HG02981 (cell line): ENCODE measurements around the gene PARP12.

Experiments
- ATAC-seq: cut with Tn5 transposase; IDR thresholded peaks from one replicate; pipeline ENCODE4 v1.9.1; 2021; ENCODE audit warnings: mild to moderate bottlenecking, moderate library complexity; ENCODE audit not compliant: unreplicated experiment

PARP12 gene

DNA sequence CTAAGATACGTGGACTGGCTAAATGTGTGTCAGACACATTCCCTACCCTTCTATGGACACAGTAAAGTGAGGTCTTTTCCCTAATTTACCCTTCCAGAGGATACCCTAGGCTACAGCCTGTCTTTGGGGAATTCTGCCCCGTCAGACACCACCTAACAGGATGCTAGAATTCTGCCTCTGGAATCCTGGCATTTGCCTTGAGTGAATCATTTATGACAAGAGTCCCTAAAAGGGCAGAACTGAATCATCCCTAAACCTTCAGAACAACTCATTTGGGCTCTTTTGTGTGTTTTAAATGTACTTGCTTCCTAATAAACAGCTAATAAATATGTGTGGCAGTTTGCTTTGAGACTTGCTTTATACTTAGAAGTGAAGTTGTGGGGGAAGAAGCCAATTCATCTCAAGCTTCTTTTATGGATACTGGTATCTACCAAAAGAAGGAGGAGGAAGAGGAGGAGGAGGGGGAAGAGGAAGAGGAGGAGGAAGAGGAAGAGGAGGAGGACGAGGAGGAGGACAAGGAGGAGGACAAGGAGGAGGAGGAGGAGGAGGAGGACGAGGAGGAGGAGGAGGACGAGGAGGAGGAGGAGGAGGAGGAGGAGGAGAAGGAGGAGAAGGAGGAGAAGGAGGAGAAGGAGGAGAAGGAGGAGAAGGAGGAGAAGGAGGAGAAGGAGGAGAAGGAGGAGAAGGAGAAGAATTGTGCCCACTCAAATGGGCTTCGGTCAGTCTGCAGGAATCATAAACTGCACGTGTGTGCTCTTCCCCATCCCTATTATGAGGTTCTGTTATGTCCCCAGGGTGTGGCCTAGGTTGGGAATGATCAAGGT lies 27.1 kb downstream of the PARP12 start:
- ATAC-seq = no peak

DNA sequence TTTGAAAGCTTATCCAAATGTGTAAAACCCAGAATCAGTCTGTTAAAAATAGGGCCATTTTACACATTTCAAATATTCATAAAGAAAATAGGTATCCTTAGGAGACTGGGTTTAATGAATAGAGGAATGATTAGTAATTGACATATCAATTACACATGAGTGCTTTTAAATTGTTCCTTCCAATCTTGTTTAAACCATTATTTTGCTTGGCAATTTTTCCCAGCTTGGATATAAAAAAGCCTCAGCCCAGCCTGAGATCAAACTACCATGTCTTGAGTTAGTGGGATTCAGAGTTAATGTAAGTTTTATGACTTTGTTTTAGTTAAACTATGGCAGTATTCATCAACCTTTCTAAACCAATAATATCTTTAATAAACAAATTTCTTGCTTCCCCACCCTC lies 28.3 kb downstream of the PARP12 start:
- ATAC-seq = no peak

DNA sequence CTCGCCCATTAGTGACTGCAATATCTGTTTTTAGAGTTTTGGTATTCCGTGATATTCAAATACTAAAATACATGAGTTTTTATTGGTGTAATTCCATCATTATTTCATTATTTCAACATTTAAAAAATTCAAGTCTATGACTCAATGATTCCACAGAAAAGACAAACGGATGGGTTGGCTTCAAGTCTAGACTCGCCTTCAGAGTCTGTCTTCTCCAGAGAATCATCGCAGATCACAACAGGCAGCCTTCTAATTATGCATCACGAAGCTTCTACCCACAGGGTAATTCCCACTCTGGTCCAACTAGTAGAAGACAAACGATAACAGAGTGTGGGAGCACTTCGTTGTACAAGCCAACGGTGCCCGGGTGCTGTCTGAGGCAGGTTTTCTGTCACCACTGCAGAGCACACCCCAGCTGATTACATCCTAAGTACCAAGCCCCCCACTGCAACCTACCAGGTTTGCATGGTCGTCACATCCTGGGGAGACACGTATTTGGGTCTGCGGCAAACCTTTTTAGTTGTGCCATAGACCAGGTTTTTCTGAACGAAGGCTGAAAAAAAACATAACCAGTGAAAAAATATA lies 28.9 kb downstream of the PARP12 start:
- ATAC-seq = no peak

DNA sequence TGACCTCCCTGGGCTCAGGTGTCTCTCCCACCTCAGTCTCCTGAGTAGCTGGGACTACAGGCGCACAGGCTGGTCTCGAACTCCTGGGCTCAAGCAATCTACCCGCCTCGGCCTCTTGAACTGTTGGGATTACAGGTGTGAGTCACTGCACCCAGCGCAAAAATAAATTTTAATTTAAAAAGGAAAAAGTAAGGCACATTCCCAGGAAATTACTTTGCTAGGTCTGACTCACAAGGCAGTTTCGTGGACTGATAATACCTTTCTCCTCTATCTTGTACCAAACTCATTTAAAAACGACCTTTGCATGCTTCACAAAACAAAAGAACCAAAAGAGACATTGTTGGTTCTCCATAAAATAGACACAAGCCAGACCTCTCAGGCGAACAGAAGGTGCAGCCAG lies 29.7 kb downstream of the PARP12 start:
- ATAC-seq = no peak

DNA sequence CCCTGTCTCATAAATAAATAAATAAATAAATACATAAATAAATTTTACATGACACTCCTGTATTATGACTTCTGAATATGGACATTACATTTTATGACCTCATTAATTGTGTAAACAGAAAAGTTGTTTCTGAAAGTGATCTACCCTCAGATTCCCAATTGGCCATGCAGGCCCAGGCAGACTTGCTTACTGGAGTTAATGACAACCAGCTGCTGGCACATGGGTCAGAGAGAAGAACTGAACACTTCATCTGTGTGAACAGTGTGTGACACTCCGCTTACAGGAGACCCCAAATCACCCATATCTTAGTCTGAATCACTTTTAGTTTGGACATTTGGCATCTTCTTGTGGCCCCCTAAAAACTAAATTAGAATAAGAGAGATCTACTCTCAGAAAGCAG lies 31.4 kb downstream of the PARP12 start:
- ATAC-seq = no peak

DNA sequence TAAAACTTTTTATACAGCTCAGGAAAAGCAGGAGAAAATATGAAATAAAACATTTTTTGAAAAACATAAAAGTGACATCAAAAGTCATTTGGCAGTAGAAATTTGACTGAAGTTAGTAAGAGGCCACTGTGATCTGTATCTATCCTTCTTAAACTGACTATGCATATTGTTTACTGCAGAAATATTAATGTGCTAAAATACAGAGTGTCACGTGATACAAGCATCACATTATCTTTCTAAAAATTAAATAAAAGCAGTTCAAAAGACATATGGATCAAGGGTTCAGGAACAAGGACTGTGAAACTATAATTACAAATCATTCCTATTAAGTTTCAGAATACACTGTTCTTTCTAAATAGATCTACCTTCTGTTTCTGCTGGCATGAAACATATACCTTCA lies 33.7 kb downstream of the PARP12 start:
- ATAC-seq = no peak

DNA sequence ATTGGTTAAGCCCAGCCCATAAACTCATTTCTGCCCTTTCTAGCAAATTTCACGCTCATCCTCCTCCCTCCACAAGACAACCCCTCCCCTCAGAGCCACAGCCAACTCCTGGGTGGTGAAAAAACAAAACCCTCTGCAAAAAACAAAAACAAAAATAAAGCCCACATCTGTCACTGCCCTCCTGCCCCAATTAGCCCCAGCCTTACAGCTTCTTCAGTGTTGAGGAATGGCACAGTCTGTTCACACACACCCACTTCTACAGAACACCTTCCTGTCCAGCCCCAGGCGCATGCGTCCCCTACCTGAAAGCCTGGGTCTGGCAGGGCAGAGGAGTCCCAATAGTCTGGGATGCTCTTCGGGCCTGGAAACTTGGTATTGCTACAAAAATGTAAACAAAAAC lies 34.4 kb downstream of the PARP12 start:
- ATAC-seq = no peak

DNA sequence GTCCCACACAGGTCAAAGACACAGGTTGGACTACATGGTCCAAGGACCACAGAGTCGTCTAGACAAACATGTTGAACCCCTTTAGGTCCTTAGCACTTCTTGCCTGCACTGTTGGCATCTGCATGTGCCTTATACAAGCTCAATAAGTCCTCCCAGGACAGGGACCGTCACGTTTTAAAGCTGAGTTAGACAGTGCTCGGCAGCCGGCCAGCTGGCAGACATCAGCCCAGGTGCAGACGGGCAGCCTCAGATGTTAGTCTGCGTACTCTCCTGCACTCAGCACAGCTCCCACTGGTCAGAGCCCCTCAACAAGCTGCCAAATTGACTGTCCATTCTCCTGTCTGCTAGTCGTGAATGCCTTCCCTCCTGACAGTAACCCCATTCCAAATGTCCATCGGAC lies 34.9 kb downstream of the PARP12 start:
- ATAC-seq = no peak

DNA sequence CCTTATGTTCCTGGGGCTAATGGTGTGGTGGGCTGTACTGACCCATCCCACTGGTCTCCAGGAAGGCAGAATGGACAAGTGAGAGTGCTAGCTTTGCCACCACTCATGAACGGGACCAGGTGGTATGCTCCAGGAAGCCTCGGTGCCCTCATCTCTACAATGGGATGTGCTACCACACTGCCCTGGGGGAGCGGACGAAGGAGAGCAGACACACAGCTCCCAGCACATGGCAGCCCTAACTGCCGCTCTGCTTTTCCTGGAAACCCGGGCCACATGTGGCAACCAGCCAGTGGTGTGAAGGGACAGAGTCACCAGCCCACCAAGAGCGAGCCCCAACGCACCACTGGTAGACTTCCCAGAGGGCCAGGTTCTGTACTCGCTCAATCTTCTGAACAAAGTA lies 35.8 kb downstream of the PARP12 start:
- no peak for ATAC-seq

DNA sequence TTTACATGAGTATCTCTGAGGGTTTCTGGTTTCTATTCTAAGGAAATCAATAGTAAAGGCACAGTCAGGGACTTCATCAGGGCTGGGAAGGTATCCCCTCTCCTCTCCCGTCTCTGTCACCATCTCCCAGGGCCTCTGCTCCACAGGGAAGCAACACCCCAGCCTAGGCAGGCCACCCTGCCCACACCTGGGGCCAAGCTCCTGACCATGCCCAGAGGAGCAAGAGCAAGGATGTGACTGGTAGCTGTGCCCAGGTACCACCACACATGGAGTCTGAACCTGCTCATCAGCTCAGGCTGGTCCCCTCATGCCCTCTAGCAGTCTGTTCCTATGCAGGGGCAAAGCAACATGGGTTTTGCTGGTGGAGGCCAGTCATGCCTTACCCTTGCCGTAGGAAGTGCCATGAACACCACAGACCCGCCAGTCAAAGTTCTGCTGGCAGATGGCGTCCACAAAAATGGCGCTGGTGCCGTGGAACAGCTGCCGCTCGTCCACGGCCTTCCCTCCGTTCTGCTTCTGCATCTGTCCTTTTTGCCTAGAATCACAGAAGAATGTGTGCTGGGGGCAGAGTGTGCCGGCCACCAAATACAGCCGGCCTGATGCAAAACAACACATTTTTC lies 36.8 kb downstream of the PARP12 start:
- no peak for ATAC-seq

DNA sequence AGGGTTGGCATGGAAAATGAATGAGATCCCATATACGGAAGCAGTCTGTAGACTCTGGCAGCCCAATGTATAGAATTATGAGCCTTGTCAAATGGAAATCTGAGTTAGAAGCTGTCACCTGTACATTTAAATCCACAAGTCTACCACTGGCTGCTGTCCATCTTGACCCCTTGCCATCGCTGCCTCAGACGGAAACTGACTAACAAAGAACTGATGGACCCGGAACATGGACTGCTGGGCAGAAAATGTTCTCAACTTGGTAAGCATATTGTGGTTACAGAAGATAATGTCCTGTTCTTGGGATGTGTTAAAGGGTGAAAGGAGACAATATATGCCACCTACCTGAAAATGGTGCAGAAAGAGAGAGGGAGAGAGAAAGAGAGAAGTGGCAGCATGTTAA lies 37.5 kb downstream of the PARP12 start:
- ATAC-seq = no peak

DNA sequence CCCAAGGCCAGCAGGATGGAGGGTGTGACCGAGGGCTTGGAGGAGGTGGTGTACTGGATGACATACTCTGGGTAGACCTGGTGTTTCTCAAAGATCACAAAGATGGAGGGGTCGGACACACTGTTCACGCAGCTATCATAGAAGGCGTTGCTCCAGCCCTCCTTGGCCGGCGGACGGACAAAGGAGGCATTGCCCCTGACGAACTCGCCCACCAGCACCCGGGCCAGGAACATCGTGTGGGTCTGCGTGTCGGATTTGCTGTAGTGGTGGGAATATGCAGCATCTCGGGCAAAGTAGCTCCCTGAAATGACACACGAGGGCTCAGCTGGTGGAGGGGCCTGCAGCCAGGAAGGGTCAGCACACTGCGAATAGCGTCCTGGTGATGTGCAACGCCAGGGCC lies 38.2 kb downstream of the PARP12 start:
- ATAC-seq = no peak

DNA sequence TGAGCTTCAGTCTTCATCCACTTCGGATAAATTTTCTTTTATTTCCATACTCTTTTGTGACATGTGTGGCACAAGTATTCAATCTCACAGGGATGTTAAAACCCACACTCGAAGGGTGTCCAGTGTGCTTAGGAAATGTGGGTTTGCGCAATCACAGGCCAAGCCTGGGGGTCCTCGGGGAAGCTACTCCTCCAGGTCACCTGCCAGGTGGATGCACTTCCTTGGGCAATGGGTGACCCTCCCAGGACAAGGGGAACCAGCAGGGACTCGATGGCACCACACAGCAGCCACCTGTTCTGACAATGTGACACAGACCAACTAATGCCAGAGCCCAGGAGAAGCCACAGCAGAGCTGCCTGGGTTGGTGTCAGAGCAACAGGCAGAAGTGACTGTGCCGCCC lies 39.0 kb downstream of the PARP12 start:
- no peak for ATAC-seq

DNA sequence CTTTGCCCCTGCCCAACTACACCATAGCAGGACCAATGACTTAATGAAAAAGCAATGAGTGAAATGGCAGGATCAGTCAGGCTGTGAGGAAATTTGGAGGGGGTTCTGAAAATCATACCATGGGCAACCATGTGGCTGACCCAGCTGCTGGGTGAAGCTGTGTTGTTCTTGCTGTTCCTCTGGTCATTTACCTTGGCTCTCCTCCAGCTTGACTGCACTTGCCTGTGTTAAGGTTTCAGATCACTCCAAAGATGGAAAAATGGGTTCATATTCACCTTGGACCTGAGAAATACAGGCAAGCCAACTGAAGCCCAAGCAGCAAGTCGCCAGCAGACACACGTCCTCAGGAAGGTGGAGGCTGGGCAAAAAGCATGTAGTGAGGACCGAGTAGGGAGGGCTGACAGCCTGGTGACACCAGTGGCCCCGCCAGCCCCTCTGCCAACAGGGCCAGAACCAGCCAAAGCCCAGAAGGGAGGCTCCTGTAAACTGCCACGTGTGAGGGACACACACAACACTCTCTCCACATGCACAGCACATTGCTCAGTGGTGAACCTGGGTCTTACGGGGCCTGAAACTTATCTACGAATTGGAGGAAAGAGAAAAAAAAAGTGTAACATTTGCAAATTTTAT lies 40.1 kb downstream of the PARP12 start:
- ATAC-seq = no peak

DNA sequence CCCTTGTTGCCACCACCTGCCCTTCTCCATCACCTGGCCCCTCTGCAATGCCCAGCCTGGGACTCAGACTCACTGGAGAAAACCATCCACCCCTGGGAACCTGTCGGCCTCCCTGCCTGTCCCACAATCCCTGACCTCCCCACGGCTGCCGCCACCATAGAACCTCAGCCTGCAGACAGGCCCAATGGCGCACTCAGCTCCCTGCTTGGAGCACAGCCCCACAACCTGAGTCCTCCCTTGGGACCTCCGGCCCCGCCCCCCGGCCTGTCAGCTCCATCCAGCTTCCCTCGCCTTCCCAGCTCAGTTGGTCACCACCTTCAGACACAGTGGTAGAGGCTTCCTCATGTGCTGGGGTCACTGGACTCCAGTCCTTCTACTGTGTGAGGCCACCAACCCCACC lies 41.1 kb downstream of the PARP12 start:
- ATAC-seq = no peak

DNA sequence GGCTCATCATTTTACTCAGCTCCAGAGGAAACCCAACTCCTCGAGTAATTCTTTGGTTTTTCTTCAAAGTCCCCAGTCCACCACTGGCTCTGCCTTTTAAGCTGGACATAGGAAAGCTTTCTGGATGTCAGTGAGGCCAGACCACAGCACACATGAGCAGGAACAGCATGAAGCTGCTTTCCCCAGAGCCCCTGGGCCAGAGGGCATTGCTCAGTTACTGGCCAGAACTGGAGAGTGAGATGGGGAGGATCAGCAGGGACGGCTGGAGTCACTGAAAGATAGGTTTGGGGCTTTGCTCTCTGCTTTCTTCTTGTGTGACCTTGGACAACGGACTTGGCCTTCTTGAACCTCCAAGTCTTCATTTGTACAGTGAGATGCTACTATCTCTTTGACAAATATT lies 43.1 kb downstream of the PARP12 start:
- ATAC-seq = no peak

DNA sequence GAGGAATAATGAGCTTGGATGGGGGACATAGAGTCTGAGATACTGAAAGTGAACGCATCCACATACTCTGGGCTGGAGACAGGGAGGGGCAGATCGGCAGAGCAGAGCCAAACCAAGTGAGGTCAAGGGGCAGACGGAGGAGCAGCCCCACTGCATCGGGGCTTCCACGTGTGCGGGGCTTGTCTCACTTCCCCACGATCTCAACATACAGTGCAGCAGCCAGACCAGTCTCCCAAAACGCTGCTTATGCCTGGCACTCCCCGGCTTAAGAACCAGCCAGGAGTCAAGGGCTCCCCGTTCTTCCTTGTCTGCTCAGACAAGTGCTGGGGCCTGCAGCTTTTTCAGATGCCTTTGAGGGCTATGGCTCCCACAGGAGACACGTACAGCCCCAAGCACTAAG lies 43.6 kb downstream of the PARP12 start:
- no peak for ATAC-seq

DNA sequence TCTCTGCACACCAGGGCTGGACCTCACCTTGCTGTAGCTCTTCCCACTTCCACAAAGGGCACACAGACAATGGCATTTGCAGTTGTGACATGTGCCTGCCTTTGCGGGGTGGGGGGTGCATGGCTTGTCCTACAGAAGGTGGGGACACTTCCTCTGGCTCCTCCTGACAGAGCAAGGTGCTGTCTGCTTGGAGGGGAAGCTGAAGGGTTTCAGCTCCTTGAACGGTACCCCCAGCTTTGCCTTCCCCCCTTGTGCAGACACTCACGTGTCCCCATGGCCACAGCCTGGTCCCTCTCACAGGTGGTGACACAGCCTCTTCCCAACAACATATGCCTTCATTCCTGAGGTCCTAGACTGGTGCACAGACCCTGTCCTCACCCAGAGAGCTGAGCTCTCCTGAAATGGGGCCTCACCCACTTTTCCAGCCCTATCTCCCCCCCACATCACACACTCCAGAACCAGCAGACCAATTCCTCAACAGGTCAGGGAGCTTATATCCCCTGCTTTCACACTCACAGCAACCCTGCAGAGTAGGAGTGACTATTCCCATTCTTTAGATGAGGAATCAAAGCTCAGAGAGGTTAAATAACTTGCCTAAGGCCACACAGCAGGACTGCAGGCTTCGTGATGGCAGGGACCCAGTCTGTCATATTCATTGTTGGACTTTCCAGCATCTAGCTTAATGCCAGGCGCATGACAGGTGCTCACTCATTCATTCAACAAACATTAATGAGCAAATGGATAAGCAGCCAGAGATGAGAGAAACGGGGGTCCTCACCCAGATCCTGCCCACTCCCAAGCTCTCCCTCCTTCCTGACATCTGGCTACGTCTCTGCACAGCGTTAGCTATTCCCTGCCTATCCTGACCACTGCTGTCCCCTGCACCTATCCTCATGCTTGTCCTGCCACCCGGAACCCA lies 44.4 kb downstream of the PARP12 start:
- ATAC-seq = no peak

DNA sequence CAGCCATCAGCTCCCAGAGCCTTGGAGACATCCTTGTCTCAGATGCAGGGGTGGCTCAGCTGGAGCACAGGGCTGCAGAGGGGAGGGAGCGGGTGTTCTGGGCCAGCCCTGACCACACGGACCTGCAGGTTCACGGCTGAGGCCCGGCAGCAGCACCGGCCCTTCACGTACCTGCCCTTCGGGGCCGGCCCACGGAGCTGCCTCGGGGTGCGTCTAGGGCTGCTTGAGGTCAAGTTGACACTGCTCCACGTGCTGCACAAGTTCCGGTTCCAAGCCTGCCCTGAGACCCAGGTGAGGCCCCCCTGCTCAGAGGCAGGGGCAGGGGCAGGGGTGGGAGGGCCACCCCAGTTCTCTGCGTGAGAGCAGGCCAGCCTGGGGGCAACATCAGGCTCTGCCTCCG lies 45.2 kb downstream of the PARP12 start:
- ATAC-seq = no peak

DNA sequence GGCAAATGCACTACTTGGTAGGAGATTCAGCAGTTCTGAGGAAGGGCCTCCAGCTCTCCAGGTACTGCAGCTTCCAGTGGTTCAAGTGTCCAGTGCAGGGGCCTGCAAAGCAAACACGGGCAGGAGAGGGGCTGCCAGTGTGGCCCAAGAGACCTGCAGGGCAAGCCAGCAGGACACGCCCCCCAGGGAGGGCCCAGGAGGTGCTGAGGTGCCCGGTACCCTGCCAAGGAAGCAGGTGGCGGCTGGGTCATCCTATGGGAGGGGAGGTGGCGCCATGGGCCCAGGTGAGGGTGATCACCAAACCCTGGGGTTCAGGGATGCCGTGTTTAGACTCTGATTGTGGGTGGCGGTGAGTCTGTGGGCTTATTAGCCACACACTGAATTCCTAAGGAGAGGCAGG lies 45.7 kb downstream of the PARP12 start:
- ATAC-seq = no peak

DNA sequence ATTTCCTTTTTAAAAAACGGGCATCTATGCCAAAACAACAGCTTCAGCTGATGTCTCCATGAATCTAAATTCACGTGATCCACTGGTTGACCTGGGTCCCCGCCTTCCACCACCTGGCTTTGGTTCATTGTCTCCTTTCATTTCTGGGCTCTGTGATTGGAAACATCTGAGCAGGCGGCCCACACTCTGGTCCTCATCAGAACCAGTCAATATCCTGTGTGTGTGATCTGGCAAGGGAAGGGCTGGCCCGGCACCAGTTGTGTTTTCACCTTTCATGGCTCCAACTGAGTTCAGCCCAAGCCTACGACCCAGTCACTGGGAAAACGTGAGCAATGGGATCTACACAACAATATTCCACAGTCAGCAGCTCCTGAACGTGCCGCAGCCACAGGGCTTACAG lies 46.2 kb downstream of the PARP12 start:
- no peak for ATAC-seq
